T-helper 2 cell treated with Interferon-gamma antibody and Interleukin-4, amounts not matched to agents 5 μg/mL and 100 μg/mL, for 36 hours (primary cell): ENCODE measurements around the gene PARD3.
"Not testable (repeated sequence)": the region's sequence is repeated elsewhere in the genome, so short reads cannot be mapped to it uniquely, and the experiment has no call there.

Experiments used
- DNase-seq: peaks from one replicate; pipeline ENCODE4 v3.0.0; 2021; ENCODE audit warnings: low spot score
- H3K27ac Mint-ChIP-seq: one replicate; pipeline ENCODE4 v1.8.0; 2021; ENCODE audit warnings: mild to moderate bottlenecking, mixed read lengths
- H3K27me3 Mint-ChIP-seq: one replicate; pipeline ENCODE4 v1.8.0; 2021; ENCODE audit warnings: low read depth, mixed read lengths
- H3K36me3 Mint-ChIP-seq: one replicate; pipeline ENCODE4 v1.8.0; 2021; ENCODE audit warnings: low read depth, mixed read lengths
- H3K4me1 Mint-ChIP-seq: one replicate; pipeline ENCODE4 v1.8.0; 2021; ENCODE audit warnings: low read depth, mixed read lengths
- H3K4me3 Mint-ChIP-seq: one replicate; pipeline ENCODE4 v1.8.0; 2022; ENCODE audit warnings: mild to moderate bottlenecking, moderate library complexity, mixed read lengths
- H3K9me3 Mint-ChIP-seq: one replicate; pipeline ENCODE4 v1.8.0; 2021; ENCODE audit warnings: mixed read lengths

The PARD3 gene

GRCh38 chr10:34709637-34710390, 105.3 kb downstream of the PARD3 start:
- no peak overlapping the region for H3K4me3 Mint-ChIP-seq
- H3K4me1 Mint-ChIP-seq = peaks cover 7% of the 10 kb centered on the region
- no peaks in the 10 kb centered on the region for H3K36me3 Mint-ChIP-seq
- H3K27ac Mint-ChIP-seq = no peak overlapping the region
- H3K9me3 Mint-ChIP-seq = no peaks in the 10 kb centered on the region
- H3K27me3 Mint-ChIP-seq = peaks cover 2% of the 10 kb centered on the region
- no peak for DNase-seq

DNA sequence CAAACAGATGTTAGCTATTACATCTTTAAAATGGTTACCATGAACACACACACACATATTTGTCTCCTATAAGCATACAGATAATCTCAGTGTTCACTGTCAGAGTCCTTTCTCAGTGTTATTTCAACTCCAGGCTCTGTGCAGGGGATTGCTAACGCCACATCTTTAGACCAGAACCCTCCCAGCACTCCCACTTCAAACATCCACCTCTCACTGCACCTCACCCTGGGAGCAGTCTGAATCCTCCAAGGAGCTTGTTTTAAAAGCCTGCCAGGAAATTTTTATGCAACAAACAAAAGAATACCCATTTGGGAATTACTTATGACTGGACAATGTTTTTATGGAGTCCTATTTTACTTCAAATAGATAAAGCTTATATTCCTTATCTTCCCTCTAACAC, 107.4 kb downstream of the PARD3 start:
- DNase-seq = no peak
- no peak overlapping the region for H3K4me3 Mint-ChIP-seq
- H3K4me1 Mint-ChIP-seq = peaks cover 7% of the 10 kb centered on the region
- H3K27ac Mint-ChIP-seq = no peak overlapping the region
- H3K9me3 Mint-ChIP-seq = no peaks in the 10 kb centered on the region
- peaks cover 10% of the 10 kb centered on the region for H3K27me3 Mint-ChIP-seq
- H3K36me3 Mint-ChIP-seq = no peaks in the 10 kb centered on the region

DNA sequence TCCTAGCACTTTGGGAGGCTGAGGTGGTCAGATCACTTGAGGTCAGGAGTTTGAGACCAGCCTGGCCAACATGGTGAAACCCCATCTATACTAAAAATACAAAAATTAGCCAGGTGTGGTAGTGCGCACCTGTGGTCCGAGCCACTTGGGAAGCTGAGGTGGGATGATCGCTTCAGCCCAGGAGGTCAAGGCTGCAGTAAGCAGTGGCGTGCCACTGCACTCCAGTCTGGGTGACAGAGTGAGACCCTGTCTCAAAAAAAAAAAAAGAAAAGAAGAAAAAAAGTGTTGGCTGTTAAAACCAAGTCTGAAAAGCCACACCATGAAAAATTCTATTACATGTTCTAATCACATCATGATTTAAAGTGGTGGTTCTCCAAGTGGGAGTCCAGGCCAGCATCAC, 108.1 kb downstream of the PARD3 start:
- H3K4me3 Mint-ChIP-seq, H3K27ac Mint-ChIP-seq, H3K4me1 Mint-ChIP-seq, H3K36me3 Mint-ChIP-seq, H3K9me3 Mint-ChIP-seq, H3K27me3 Mint-ChIP-seq, DNase-seq: not testable (repeated sequence)

DNA sequence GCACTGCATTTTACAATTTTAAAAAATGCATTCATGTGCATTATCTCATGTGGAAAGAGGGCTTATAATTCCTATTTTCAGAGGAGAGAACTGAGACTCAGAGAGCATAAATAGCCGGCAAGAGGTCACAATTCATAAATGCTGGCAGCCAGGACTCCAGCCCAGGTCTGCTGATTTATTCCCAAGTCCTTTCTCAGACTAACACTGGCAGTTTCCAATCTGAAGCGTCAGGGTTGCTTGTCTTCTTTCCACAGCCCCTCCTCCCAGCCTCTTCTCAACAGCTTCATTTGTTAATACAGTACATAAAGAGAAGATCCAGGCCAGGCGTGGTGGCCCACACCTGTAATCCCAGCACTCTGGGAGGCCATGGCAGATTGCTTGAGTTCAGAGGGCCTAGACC, 108.9 kb downstream of the PARD3 start:
- no peak for DNase-seq
- no peaks in the 10 kb centered on the region for H3K36me3 Mint-ChIP-seq
- no peak overlapping the region for H3K27ac Mint-ChIP-seq
- no peaks in the 10 kb centered on the region for H3K9me3 Mint-ChIP-seq
- peaks cover 7% of the 10 kb centered on the region for H3K4me1 Mint-ChIP-seq
- H3K4me3 Mint-ChIP-seq = no peak overlapping the region
- H3K27me3 Mint-ChIP-seq = peaks cover 10% of the 10 kb centered on the region

DNA sequence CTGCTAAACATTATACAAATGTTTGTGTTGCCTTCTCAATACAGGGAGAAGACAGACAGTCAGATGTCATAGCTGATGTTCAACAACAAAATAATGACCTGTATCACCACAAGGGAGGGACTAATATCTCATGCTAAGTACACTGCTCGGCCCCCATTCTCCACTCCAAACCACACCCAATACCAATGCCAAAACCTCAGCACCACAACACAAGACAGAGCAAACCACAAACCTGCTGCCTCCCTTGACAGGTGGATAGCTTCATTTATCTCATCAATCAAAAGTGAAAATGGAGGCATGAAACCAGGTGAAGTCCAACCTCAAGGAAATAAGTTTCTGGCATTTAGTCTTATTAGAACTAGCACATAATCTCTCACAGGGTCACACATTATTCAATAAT, 109.5 kb downstream of the PARD3 start:
- Mint-ChIP-seq H3K27me3 (peaks cover 13% of the 10 kb centered on the region), H3K36me3 (no peaks in the 10 kb centered on the region), H3K4me1 (peaks cover 7% of the 10 kb centered on the region), H3K27ac (no peak overlapping the region), H3K9me3 (no peaks in the 10 kb centered on the region), H3K4me3 (no peak overlapping the region)
- DNase-seq = no peak

DNA sequence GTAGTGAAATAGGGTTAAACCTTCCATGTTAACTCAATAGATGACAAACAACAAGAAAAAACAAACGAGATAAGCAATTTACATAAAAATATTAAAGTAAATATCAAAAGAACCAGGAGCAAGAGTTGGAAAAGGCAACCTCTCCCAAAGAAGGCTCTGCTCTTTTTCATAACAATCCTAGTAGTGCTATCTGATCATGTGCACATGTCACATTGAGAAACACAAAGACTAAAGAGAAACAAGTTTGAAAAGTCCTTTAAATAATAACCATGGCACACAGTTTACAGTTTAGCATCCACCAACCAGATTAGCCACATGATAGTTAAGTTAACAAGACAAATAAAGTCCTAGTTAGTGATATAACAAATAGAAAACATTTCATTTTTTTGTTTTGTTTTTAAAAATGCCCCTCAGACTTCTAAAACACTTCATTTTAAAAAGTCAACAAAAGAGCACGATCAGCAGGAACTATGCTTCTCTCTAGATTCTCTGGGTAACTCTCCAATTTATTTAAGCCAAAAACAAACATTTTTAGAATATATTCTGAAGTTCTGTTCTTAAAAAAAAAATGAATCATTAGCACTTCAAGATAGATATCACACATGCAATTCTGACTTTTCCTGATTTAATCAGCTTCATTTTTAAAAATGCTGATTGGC, 110.4 kb downstream of the PARD3 start:
- H3K4me1 Mint-ChIP-seq = peaks cover 7% of the 10 kb centered on the region
- no peak overlapping the region for H3K4me3 Mint-ChIP-seq
- peaks cover 14% of the 10 kb centered on the region for H3K27me3 Mint-ChIP-seq
- no peaks in the 10 kb centered on the region for H3K9me3 Mint-ChIP-seq
- DNase-seq = no peak
- no peaks in the 10 kb centered on the region for H3K36me3 Mint-ChIP-seq
- no peak overlapping the region for H3K27ac Mint-ChIP-seq

- Mint-ChIP-seq H3K27me3 (peaks cover 14% of the 10 kb centered on the region), H3K4me1 (peaks cover 10% of the 10 kb centered on the region)
These were observed 112.1 kb downstream of the PARD3 start for GRCh38 chr10:34702982-34703381.

GRCh38 chr10:34702093-34702937, 112.8 kb downstream of the PARD3 start:
- Mint-ChIP-seq H3K4me1 (peaks cover 12% of the 10 kb centered on the region), H3K36me3 (no peaks in the 10 kb centered on the region), H3K27me3 (peaks cover 14% of the 10 kb centered on the region), H3K27ac (no peak overlapping the region), H3K4me3 (no peak overlapping the region), H3K9me3 (no peaks in the 10 kb centered on the region)
- no peak for DNase-seq

More at GRCh38 chr10:34702982-34703381, 112.1 kb downstream of the PARD3 start:
- no peak overlapping the region for H3K4me3 Mint-ChIP-seq
- no peak for DNase-seq
- H3K36me3 Mint-ChIP-seq = no peaks in the 10 kb centered on the region
- H3K9me3 Mint-ChIP-seq = no peaks in the 10 kb centered on the region
- H3K27ac Mint-ChIP-seq = no peak overlapping the region

- Mint-ChIP-seq H3K27me3 (peaks cover 14% of the 10 kb centered on the region), H3K4me3 (no peak overlapping the region), H3K9me3 (no peaks in the 10 kb centered on the region), H3K27ac (no peak overlapping the region), H3K4me1 (peaks cover 16% of the 10 kb centered on the region), H3K36me3 (no peaks in the 10 kb centered on the region)
- no peak for DNase-seq
These were observed 113.9 kb downstream of the PARD3 start for GRCh38 chr10:34701194-34701593.

- H3K36me3 Mint-ChIP-seq, H3K9me3 Mint-ChIP-seq, H3K27ac Mint-ChIP-seq, H3K4me3 Mint-ChIP-seq, DNase-seq: not testable (repeated sequence)
- peaks cover 16% of the 10 kb centered on the region for H3K4me1 Mint-ChIP-seq
- H3K27me3 Mint-ChIP-seq = peaks cover 14% of the 10 kb centered on the region
These were observed 114.3 kb downstream of the PARD3 start for GRCh38 chr10:34700752-34701151.

GRCh38 chr10:34699904-34700517, 115.1 kb downstream of the PARD3 start:
- no peak overlapping the region for H3K27ac Mint-ChIP-seq
- H3K27me3 Mint-ChIP-seq = peaks cover 12% of the 10 kb centered on the region
- no peak for DNase-seq
- H3K9me3 Mint-ChIP-seq = no peaks in the 10 kb centered on the region
- no peaks in the 10 kb centered on the region for H3K36me3 Mint-ChIP-seq
- peaks cover 13% of the 10 kb centered on the region for H3K4me1 Mint-ChIP-seq
- no peak overlapping the region for H3K4me3 Mint-ChIP-seq

GRCh38 chr10:34698979-34699378, 116.1 kb downstream of the PARD3 start:
- Mint-ChIP-seq H3K27me3 (peaks cover 7% of the 10 kb centered on the region), H3K4me1 (peaks cover 13% of the 10 kb centered on the region), H3K36me3 (no peaks in the 10 kb centered on the region), H3K27ac (no peak overlapping the region), H3K4me3 (no peak overlapping the region), H3K9me3 (no peaks in the 10 kb centered on the region)
- no peak for DNase-seq

- DNase-seq = no peak
- Mint-ChIP-seq H3K4me3 (no peak overlapping the region), H3K27me3 (peaks cover 4% of the 10 kb centered on the region), H3K9me3 (no peaks in the 10 kb centered on the region), H3K36me3 (no peaks in the 10 kb centered on the region), H3K27ac (peak overlapping the region; percentile 1), H3K4me1 (peaks cover 13% of the 10 kb centered on the region)
These were observed 116.8 kb downstream of the PARD3 start for GRCh38 chr10:34698248-34698831.
